ENCODE results near the gene TBC1D10A.

The TBC1D10A gene

GRCh38 chr22:30305519-30305905 lies 21.2 kb downstream of the TBC1D10A start:
- peak; percentile 23; the same call in 2 of the 3 replicates for ATAC-seq

GRCh38 chr22:30304495-30305244 lies 22.1 kb downstream of the TBC1D10A start:
- TF ChIP-seq OSR1 (CRISPR knock-in tag; IDR thresholded peaks at IDR 0.05) (no peak), CREB5 (CRISPR knock-in tag; IDR thresholded peaks at IDR 0.05; ENCODE audit: low read depth) (no peak), ZFP3 (CRISPR knock-in tag; IDR thresholded peaks at IDR 0.05) (peak; percentile 79), SNAI2 (CRISPR knock-in tag; IDR thresholded peaks at IDR 0.05) (no peak)
- peak; percentile 26 for ATAC-seq

More at GRCh38 chr22:30305519-30305905, 21.2 kb downstream of the TBC1D10A start:
- TF ChIP-seq ZNF565 (CRISPR knock-in tag; conservative IDR thresholded peaks at IDR 0.05; ENCODE audit: low read depth) (no peak), CSRNP3 (CRISPR knock-in tag; IDR thresholded peaks at IDR 0.05) (no peak), ARNTL (CRISPR knock-in tag; IDR thresholded peaks at IDR 0.05; ENCODE audit: borderline replicate concordance, low read depth) (no peak), ZNF70 (CRISPR knock-in tag; IDR thresholded peaks at IDR 0.05) (no peak), OSR1 (CRISPR knock-in tag; IDR thresholded peaks at IDR 0.05) (no peak), RARB (CRISPR knock-in tag; IDR thresholded peaks at IDR 0.05) (no peak), TOX (CRISPR knock-in tag; IDR thresholded peaks at IDR 0.05; ENCODE audit: borderline replicate concordance) (no peak), CSDC2 (CRISPR knock-in tag; IDR thresholded peaks at IDR 0.05) (no peak), POU6F1 (CRISPR knock-in tag; IDR thresholded peaks at IDR 0.05; ENCODE audit: borderline replicate concordance, low read depth) (no peak), ZC3H10 (CRISPR knock-in tag; IDR thresholded peaks at IDR 0.05) (no peak), CREB5 (CRISPR knock-in tag; IDR thresholded peaks at IDR 0.05; ENCODE audit: low read depth) (no peak)

GRCh38 chr22:30302810-30303138 lies 24.0 kb downstream of the TBC1D10A start:
- TF ChIP-seq CREB5 (CRISPR knock-in tag; IDR thresholded peaks at IDR 0.05; ENCODE audit: low read depth) (no peak), ZNF8 (CRISPR knock-in tag; IDR thresholded peaks at IDR 0.05) (no peak), RARB (CRISPR knock-in tag; IDR thresholded peaks at IDR 0.05) (no peak), ZC3H10 (CRISPR knock-in tag; IDR thresholded peaks at IDR 0.05) (no peak), PATZ1 (CRISPR knock-in tag; IDR thresholded peaks at IDR 0.05; ENCODE audit: borderline replicate concordance) (no peak)
- no peak for ATAC-seq

- no peak for ATAC-seq
- no peak for TF ChIP-seq ZNF70 (CRISPR knock-in tag; IDR thresholded peaks at IDR 0.05)
- TF ChIP-seq BACH2 (CRISPR knock-in tag; IDR thresholded peaks at IDR 0.05; ENCODE audit: borderline replicate concordance), result no peak
- no peak for TF ChIP-seq CSDC2 (CRISPR knock-in tag; IDR thresholded peaks at IDR 0.05)
- TF ChIP-seq CSRNP3 (CRISPR knock-in tag; IDR thresholded peaks at IDR 0.05), result no peak
- TF ChIP-seq PPARA (CRISPR knock-in tag; IDR thresholded peaks at IDR 0.05; ENCODE audit: borderline replicate concordance), result no peak
- no peak for TF ChIP-seq ARNTL (CRISPR knock-in tag; IDR thresholded peaks at IDR 0.05; ENCODE audit: borderline replicate concordance, low read depth)
- TF ChIP-seq POU6F1 (CRISPR knock-in tag; IDR thresholded peaks at IDR 0.05; ENCODE audit: borderline replicate concordance, low read depth), result no peak
- no peak for TF ChIP-seq ZNF8 (CRISPR knock-in tag; IDR thresholded peaks at IDR 0.05)
Measured at GRCh38 chr22:30301995-30302809, 24.5 kb downstream of the TBC1D10A start.
